Measurements from ENCODE around the gene OR2Y1.
A peak's percentile ranks its signal among the peaks of the same experiment; 100 is the strongest.
"Not testable (repeated sequence)": the region's sequence is repeated elsewhere in the genome, so short reads cannot be mapped to it uniquely, and the experiment has no call there.

Gene OR2Y1

GRCh38 chr5:180740953-180741352 lies 1.1 kb upstream of the OR2Y1 start:
- not testable (repeated sequence) for DNase-seq

DNA sequence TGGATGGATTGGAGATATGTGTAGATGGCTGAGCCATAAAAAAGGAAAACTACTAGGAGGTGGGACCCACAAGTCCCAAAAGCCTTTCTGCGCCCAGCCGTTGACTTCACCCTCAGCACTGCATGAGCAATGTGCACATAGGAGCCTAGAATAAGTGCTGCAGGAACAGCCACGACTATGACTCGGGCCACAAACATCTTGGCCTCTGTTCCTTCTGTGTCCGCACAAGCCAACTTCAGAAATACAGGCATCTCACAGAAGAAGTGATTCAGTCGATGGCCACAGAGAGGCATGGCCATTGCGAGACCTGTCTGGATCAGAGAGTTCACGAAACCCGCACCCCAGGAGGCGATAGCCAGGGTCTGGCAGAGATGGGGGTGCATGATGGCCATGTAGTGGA lies 587 bp downstream of the OR2Y1 start:
- no peak for DNase-seq

DNA sequence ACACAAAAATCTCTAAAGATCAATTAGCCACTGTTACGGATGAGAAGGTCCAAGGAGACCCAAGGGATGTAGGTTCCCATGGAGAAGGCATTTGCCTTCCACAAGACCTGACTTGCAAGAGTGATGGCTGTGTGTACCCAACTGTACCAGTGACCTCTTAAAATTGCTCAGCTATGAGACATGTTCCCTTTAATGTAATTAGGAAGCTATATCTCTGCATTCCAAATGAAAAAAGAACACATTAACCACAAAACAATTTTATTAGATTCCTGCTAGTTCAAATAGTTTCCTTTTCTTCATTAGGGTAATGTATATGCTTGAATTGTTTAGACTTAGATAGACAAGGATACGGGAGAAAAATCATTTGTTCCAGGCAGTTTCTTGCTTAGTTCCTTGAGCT lies 3.3 kb downstream of the OR2Y1 start:
- no peak for DNase-seq

DNA sequence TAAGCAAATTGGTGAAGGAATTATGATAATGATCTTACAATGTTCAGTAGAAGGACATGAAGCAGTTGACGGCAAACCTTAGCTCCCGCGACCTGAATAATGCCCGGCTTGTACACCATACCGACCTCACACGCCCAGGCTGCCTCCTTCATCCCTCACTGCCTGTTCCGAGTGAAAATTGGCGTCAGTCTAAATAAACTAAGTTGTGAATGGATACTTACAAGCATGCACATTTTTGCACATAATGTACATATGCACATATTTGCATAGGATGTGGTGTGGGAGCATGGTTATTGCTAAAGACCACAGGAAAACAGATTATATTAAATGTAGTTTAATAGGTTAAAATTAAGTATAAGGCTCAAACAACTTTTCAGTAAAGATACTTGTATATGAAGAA lies 14.9 kb downstream of the OR2Y1 start:
- DNase-seq: no peak

DNA sequence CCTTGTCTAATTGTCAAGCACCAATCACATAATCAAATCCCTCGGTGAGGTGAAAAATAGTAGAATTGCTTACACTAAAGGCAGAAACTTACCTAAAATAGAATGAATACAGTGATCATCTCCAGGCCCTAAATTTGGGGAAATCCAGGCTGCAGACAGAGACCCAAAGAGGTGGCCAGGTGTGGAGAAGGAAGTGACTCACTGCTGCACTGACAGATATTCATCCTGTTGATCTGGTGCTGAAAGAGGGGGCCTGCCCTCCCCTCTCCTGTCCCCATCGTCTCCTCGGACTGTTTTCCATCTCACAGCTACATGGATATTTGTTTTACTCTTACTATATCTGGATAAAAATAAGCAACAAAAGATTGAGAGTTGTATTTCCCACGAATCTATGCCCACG lies 15.9 kb downstream of the OR2Y1 start:
- no peak for DNase-seq

DNA sequence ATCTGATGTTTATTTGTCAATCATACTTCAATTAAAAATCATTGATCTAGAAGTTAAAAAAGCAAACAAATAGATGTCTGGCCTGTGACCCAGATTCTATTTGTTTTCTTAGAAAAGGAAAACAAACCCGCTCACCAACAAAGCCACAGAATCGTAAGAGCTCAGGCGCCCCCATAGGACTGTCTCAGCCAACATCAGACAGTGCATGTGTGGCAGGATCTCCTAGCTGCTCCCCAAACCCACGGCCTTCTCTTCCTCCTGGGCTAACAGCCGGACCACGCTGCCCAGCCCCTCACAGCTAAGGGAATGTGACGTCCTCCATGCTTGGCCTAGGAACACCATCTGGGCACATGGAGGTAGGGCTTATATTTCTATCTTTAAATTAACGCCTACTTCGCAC lies 19.4 kb downstream of the OR2Y1 start:
- no peak for DNase-seq

DNA sequence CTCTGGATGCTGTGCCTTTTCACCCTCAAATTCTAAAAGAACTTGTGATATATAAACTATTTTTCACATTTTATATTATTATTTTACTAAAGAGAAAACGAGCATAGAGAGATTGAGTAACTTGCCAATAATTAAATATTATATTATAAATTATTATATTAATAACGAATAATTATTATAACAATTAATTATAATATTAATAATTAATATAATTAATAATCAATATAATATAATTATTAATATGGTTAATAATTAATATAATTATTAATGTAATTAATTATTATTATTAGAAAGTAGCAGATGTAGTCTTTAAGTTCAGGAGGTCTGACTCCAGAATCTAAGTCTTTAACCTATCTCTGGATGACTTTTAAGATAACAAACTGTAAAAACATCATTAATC lies 20.1 kb downstream of the OR2Y1 start:
- no peak for DNase-seq

GRCh38 chr5:180718810-180719453 lies 20.9 kb downstream of the OR2Y1 start:
- DNase-seq: peak in 2 of 56 donors; percentile 7 to 11

DNA sequence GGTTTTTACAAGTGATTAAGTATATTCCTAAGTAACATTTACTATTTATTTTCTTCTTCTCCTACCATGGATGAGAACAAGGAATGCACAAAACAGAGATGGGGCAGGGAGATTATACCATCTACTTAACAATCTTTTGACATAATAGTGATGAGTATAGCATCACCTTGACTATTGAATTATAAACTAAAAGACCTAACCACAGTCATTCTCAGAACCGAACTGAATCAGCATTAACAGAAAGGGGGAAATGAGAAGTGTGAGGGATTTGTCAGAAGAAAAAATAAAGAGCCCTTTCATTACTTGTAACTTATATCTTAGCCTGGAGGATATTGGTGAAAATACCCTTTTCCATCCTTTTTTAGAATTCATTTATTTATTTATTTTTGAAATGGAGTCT lies 21.9 kb downstream of the OR2Y1 start:
- no peak for DNase-seq

- DNase-seq: no peak
Measured at GRCh38 chr5:180704362-180704761, 35.5 kb downstream of the OR2Y1 start.

DNA sequence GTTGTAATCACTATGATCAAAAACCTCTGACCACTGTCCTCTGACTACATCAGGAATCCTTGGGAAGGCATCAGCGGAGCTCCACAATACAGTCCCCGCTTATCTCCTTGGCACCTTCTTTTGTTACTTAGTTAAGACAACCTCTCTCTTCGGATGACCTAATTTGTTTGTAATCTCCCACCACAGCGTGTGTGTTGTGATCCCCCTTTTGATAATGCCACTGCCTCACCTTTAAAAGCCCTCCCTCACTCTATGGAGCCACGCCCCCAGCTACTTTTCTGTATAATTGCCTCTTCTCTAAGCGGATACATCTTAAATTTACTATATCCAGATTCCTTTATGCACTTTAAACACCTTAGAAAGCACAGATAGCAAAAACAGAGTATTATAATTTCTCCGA lies 35.9 kb downstream of the OR2Y1 start:
- no peak for DNase-seq

- not testable (repeated sequence) for DNase-seq
Measured at GRCh38 chr5:180703371-180703770, 36.5 kb downstream of the OR2Y1 start.

GRCh38 chr5:180700440-180700839 lies 39.4 kb downstream of the OR2Y1 start:
- DNase-seq: not testable (repeated sequence)

DNA sequence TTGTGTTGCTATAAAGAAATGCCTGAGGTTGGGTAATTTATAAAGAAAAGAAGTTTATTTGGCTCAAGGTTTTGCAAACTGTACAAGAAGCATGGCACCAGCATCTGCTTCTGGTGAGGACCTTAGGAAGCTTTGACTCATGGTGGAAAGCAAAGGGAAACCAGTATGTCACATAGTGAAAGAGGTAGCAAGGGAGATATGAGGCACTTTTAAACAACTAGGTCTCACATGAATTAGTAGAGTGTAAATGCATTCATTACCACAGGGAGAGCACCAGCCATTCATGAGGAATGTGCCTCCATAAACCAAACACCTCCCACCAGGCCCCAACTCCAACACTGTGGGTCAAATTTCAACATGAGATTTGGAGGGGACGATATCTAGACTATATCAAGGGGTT lies 40.8 kb downstream of the OR2Y1 start:
- DNase-seq: no peak

DNA sequence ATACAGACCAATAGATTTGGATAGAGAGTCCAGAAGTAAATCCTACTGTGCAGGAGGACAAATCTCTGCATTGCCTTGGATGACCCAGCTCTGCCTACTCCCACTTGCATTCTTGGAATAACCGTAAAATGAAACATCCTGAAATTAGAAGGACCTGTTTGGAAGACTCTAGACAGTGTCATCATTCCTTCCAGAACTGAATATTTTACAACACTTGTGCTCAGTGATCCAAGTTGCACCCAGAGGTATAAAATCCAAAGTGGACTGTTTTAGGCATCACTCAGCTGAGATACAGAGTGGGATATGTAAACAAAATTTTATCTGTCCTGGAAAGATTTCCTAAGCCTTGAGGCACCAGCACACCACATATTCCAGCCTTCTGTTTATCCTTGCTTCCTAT lies 43.7 kb downstream of the OR2Y1 start:
- no peak for DNase-seq

GRCh38 chr5:180692429-180692828 lies 47.4 kb downstream of the OR2Y1 start:
- no peak for DNase-seq

GRCh38 chr5:180691046-180691445 lies 48.8 kb downstream of the OR2Y1 start:
- no peak for DNase-seq

- DNase-seq: no peak
Measured at GRCh38 chr5:180690562-180690961, 49.3 kb downstream of the OR2Y1 start.

- no peak for DNase-seq
Measured at GRCh38 chr5:180689775-180690174, 50.1 kb downstream of the OR2Y1 start.
